Esophagus squamous epithelium (tissue), 5 donors: ENCODE results near the gene CTDNEP1. TPM values are rescaled to one million over a fixed set of nuclear protein-coding genes. Genes with fewer than 3 reads are reported as not detected.

Experiments
- DNase-seq: peaks from one replicate; lab custom pipeline; 2025; lab: John Stamatoyannopoulos, UW
- H3K27ac ChIP-seq, 4 donors: fragments of 200-600 bp; sonication (generic); one replicate each; pipeline ENCODE4 v1.5.1; 2016 to 2019; ENCODE audit warnings: mild to moderate bottlenecking in 1 of 4
- H3K27me3 ChIP-seq, 4 donors: fragments of 200-600 bp; sonication (generic); 1 replicate in 3 of 4; 2 replicates in 1 of 4; pipeline versions ENCODE4 v1.5.1 to v1.6.0; 2017 to 2021; ENCODE audit warnings: antibody characterized with exemption in 1 of 4
- H3K36me3 ChIP-seq, 3 donors: fragments of 200-600 bp; sonication (generic); one replicate each; pipeline ENCODE4 v1.5.1; 2016 to 2019
- H3K4me1 ChIP-seq, 3 donors: fragments of 200-600 bp; sonication (generic); one replicate each; pipeline ENCODE4 v1.5.1; 2017 to 2019
- H3K4me3 ChIP-seq, 4 donors: fragments of 200-600 bp; sonication (generic); 1 replicate in 3 of 4; 2 replicates in 1 of 4; pipeline ENCODE4 v1.5.1; 2016 to 2019; ENCODE audit warnings: mild to moderate bottlenecking in 2 of 4, moderate library complexity in 1 of 4
- H3K9me3 ChIP-seq, 3 donors: fragments of 200-600 bp; sonication (generic); one replicate each; pipeline ENCODE4 v1.5.1; 2016 to 2019
- POLR2A ChIP-seq, 4 donors: fragments of 450-650 bp; IDR thresholded peaks; one replicate each; pipeline ENCODE4 v1.6.1; 2017; ENCODE audit warnings: antibody characterized with exemption in 4 of 4, mild to moderate bottlenecking in 4 of 4, moderate library complexity in 3 of 4
- WGBS, 2 donors: methylation state at CpG; one replicate each; pipeline ENCODE4 v1.1.5; 2018; 5-methylcytosine and 5-hydroxymethylcytosine counted together
- intact Hi-C: fragments of 100-400 bp; cut with DNase I; formaldehyde crosslinking; loops from one replicate; pipeline ENCODE4 v1.15.0; 2022
- total RNA-seq, 4 donors: library from RNA; depleted of rRNA; stranded (reverse); fragments of >200 nt; gene quantifications; one replicate each; pipeline ENCODE4 v1.1.0, GENCODE V29; 2016
- TF ChIP-seq, protein P1 (sequence below), 6 experiments: fragments of 450-650 bp in 4 of 6; fragments of 200-600 bp in 2 of 6; sonication (generic) in 2 of 6; IDR thresholded peaks; one replicate each; pipeline ENCODE4 v1.5.1; 2016 to 2019; ENCODE audit warnings: antibody characterized with exemption in 6 of 6, mild to moderate bottlenecking in 4 of 6, moderate library complexity in 4 of 6
- donor health status: DM: yes; HTN: yes; CAD: no.

The CTDNEP1 gene
- total RNA-seq, result 10 to 100 TPM; 42.0 to 52.1 (median 47.8) TPM

DNA sequence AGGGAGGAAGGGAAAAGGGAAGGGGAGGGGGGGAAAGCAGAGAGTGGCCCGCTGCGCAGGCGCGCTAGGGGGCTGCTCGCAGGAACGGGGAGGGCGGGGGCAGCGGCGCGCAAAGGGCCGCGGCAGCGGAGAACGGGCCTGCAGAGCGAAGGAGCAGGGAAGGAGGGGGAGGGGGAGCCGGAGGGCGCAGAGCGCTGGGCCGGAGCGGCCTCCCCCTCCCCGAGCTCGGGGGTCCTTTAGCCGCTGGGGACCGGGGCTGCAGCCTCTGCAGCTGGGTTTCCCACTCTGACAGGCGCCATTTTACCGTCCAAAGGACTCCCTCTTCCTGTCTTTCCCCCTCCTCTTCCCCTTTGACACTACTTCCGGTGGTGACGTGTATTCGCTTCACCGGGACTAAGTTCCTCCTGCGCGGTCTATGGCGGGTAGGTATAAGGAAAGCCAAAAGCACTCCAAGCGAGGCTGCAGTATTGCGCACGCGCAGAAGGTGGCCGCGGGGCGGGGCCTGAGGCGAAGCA, at the start of gene CTDNEP1:
CTDNEP1 (minus strand) TSS at position 74 of the 515 bp plus-strand sequence. CDS start 438 bp downstream, outside the sequence.
- Histone ChIP-seq H3K4me3 (peak within 1 kb of the TSS; percentile 89 to 99 (median 96)), H3K9me3 (no peaks in the 10 kb centered on the region), H3K27me3 (no peaks in the 10 kb centered on the region), H3K4me1 (peaks cover 28 to 60% (median 34%) of the 10 kb centered on the region in 3 donors), H3K27ac (peak within 1 kb of the TSS; percentile 96 to 100 (median 98)), H3K36me3 (peaks cover 3 to 39% (median 18%) of the 10 kb centered on the region in 3 donors)
- TF ChIP-seq POLR2A (IDR thresholded peaks at IDR 0.05), result peak in 1 of 4 donors; percentile 73
- TF ChIP-seq, protein P1, sequence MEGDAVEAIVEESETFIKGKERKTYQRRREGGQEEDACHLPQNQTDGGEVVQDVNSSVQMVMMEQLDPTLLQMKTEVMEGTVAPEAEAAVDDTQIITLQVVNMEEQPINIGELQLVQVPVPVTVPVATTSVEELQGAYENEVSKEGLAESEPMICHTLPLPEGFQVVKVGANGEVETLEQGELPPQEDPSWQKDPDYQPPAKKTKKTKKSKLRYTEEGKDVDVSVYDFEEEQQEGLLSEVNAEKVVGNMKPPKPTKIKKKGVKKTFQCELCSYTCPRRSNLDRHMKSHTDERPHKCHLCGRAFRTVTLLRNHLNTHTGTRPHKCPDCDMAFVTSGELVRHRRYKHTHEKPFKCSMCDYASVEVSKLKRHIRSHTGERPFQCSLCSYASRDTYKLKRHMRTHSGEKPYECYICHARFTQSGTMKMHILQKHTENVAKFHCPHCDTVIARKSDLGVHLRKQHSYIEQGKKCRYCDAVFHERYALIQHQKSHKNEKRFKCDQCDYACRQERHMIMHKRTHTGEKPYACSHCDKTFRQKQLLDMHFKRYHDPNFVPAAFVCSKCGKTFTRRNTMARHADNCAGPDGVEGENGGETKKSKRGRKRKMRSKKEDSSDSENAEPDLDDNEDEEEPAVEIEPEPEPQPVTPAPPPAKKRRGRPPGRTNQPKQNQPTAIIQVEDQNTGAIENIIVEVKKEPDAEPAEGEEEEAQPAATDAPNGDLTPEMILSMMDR (IDR thresholded peaks at IDR 0.05), result no peak
- intact Hi-C loops, result no loop called here
- 1 to 4% methylated on average over 5 to 17 of the region's 41 CpGs for WGBS, 2 donors
- DNase-seq, result peak; percentile 93

DNA sequence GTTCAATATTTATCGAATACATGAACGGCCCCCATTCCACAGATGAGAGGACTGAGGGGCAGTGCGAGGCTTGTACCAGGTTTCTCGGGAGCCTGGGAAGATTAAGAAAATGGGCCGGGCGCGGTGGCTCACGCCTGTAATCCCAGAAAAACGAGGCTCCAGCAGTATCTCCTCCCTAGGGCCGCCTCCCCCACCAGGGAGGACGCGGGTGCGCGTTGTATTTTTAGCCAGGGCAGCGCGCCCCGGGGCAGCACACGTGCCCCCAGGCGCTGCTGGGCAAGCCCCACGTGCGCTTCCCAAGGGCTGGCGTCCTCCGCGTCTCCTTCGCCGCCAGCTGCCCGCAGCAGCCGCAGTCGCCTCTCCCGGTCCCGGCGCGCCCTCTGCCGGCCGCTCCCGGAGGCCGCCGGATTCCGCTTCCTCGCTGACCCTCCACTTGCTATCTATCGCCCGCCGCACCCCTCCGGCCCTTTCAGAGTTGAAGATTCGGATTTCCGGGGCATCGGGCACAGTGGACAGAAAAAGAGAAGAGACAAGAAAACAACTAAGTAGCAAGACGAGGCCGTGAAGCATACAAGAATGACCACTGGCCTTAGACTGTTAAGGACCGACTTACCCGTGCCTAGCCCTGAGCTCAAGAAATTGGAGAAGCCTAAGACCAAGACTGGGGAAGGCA, 44.8 kb upstream of the CTDNEP1 start:
- peaks cover 0 to 42% (median 0%) of the 10 kb centered on the region in 4 donors for H3K27me3 ChIP-seq

DNA sequence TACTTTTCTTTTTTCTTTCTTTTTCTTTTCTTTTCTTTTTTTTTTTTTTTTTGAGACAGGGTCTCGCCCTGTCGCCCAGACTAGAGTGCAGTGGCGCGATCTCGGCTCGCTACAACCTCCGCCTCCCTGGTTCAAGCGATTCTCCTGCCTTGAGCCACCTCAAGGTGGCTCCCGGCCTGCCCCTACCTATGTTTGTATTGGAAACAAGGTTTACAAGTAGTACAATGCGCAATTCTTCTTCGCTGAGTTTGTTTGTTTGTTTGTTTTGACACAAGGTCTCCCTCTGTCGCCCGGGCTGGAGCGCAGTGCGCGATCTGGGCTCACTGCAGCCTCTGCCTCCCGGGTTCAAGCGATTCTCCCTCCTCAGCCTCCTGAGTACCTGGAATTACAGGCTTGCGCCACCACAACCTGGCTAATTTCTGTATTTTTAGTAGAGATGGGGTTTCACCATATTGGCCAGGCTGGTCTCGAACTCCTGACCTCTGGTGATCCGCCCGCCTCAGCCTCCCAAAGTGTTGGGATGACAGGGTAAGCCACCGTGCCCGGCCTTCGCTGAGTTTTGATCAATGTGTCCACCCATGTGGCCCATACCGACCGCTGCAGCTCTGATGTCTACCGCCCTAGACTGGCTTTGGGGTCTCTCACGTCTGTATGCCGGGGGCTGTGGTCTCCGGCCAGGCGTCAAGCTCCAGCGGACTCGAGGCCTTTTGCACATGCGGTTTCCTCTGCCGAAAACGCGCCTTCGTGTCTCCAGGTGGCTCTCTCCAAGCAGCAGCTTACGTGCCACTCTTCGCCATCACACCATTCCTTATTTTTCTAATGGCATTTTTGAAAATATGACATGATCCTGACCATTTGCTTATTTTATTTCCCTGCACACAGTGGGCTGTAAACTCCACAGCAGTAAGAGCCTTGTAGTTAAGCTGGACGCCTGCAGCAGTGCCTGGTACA, 44.0 kb upstream of the CTDNEP1 start:
- WGBS, 2 donors, result 53 to 55% methylated on average over 31 to 35 of the region's 42 CpGs
- Histone ChIP-seq H3K9me3 (no peaks in the 10 kb centered on the region), H3K4me3 (peak overlapping the region in 3 of 4 donors; percentile 33 to 62 (median 46)), H3K27ac (peak overlapping the region; percentile 3 to 84 (median 64)), H3K36me3 (no peaks in the 10 kb centered on the region), H3K27me3 (peaks cover 0 to 50% (median 0%) of the 10 kb centered on the region in 4 donors), H3K4me1 (peaks cover 32 to 57% (median 37%) of the 10 kb centered on the region in 3 donors)
- TF ChIP-seq, protein P1 (IDR thresholded peaks at IDR 0.05), result no peak
- no peak for TF ChIP-seq POLR2A (IDR thresholded peaks at IDR 0.05)
- intact Hi-C loops, result no loop called here
- DNase-seq, result no peak

More for the DNA sequence above, 44.8 kb upstream of the CTDNEP1 start:
- no peaks in the 10 kb centered on the region for H3K9me3 ChIP-seq
- intact Hi-C loops, result no loop called here
- TF ChIP-seq POLR2A (IDR thresholded peaks at IDR 0.05), result no peak
- TF ChIP-seq, protein P1 (IDR thresholded peaks at IDR 0.05), result peak; percentile 96 to 97 (median 96)
- H3K4me1 ChIP-seq, result peaks cover 32 to 56% (median 37%) of the 10 kb centered on the region in 3 donors
- WGBS, 2 donors, result 6 to 11% methylated on average over 7 to 8 of the region's 51 CpGs
- peak overlapping the region in 3 of 4 donors; percentile 21 to 50 (median 34) for H3K4me3 ChIP-seq
- no peak for DNase-seq
- H3K27ac ChIP-seq, result peak overlapping the region; percentile 0 to 84 (median 24)
- no peaks in the 10 kb centered on the region for H3K36me3 ChIP-seq

DNA sequence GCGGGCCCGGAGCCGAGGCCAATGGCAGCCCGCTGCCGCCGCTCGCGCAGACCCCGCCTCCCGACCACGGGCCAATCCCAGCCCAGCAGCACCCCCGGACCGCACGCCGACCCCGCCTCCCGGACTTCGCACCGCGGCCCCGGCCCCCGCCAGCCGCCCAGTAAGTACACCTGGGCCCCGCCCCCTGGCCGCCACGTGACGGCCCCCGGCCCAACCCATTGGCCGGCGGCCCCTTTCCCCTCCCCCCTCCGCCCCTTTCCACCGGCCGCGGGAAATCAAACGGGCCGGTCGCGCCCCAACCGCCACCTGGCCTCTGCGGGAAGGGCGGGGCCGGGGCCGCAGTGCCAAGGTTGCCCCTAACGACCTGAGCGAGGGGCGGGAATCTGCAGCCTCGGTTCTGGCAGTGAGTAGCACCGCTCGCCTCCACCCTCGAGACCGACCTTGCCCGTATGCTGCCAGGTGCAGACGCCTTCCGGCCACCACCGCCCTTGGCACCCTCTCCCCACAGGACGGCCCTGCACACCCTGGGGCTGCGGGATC, 43.1 kb upstream of the CTDNEP1 start, which contains the start of gene YBX2:
YBX2 (minus strand) TSS at position 26 of the 540 bp plus-strand sequence. CDS start 139 bp downstream, outside the sequence.
- peaks cover 32 to 57% (median 37%) of the 10 kb centered on the region in 3 donors for H3K4me1 ChIP-seq
- WGBS, 2 donors, result 0 to 17% methylated on average over 2 to 6 of the region's 57 CpGs

More for the DNA sequence above, 43.1 kb upstream of the CTDNEP1 start, which contains the start of gene YBX2:
- Histone ChIP-seq H3K9me3 (no peaks in the 10 kb centered on the region), H3K27ac (peak within 1 kb of the TSS; percentile 34 to 84 (median 67)), H3K36me3 (no peaks in the 10 kb centered on the region), H3K27me3 (peaks cover 0 to 58% (median 0%) of the 10 kb centered on the region in 4 donors), H3K4me3 (peak within 1 kb of the TSS; percentile 12 to 62 (median 40))
- TF ChIP-seq POLR2A (IDR thresholded peaks at IDR 0.05), result no peak
- TF ChIP-seq, protein P1 (IDR thresholded peaks at IDR 0.05), result no peak
- intact Hi-C loops, result no loop called here
- no peak for DNase-seq
